Natural killer cell (primary cell): ENCODE measurements around the gene GARIN5A. TPM values are rescaled to one million over a fixed set of nuclear protein-coding genes. Genes with fewer than 3 reads are reported as not detected.

Experiments used
- ATAC-seq, 3 donors: fragments of 150-1000 bp in 2 of 3; fragments of 200-7000 bp in 1 of 3; cut with Tn5 transposase; 1 replicate in 1 of 3; 2 replicates in 2 of 3; pipeline ENCODE4 v1.10.0; 2021; ENCODE audit warnings: mild to moderate bottlenecking in 2 of 3, moderate library complexity in 2 of 3
- DNase-seq, 2 donors: peaks; one replicate each; pipeline versions ENCODE4 v3.0.0 to v3.0.0-alpha.2; 2013 to 2021; ENCODE audit warnings: mixed read lengths in 1 of 2
- H3K27ac ChIP-seq: one replicate; pipeline ENCODE4 v1.5.1; 2013; ENCODE audit warnings: mild to moderate bottlenecking, low read length
- H3K27me3 ChIP-seq: one replicate; pipeline ENCODE4 v1.6.1; 2013; ENCODE audit warnings: low read length; ENCODE audit not compliant: control insufficient read depth, insufficient read depth
- H3K36me3 ChIP-seq: one replicate; pipeline ENCODE4 v1.6.1; 2013; ENCODE audit warnings: low read length; ENCODE audit not compliant: control insufficient read depth, insufficient read depth
- H3K4me1 ChIP-seq: one replicate; pipeline ENCODE4 v1.6.1; 2013; ENCODE audit warnings: low read length; ENCODE audit not compliant: control insufficient read depth, insufficient read depth
- H3K4me3 ChIP-seq: one replicate; pipeline ENCODE4 v1.5.1; 2013; ENCODE audit warnings: low read length
- H3K9me3 ChIP-seq: one replicate; pipeline ENCODE4 v1.6.1; 2013; ENCODE audit warnings: low read length; ENCODE audit not compliant: control insufficient read depth, insufficient read depth
- H3K27ac Mint-ChIP-seq, 2 donors: one replicate each; pipeline ENCODE4 v1.8.0; 2022; ENCODE audit warnings: mild to moderate bottlenecking in 2 of 2, mixed read lengths in 2 of 2, moderate library complexity in 1 of 2
- H3K27me3 Mint-ChIP-seq, 2 donors: one replicate each; pipeline ENCODE4 v1.8.0; 2022; ENCODE audit warnings: low read depth in 2 of 2, mixed read lengths in 2 of 2
- H3K36me3 Mint-ChIP-seq: one replicate; pipeline ENCODE4 v1.8.0; 2022; ENCODE audit warnings: mixed read lengths
- H3K4me1 Mint-ChIP-seq, 2 donors: one replicate each; pipeline ENCODE4 v1.8.0; 2022; ENCODE audit warnings: mixed read lengths in 2 of 2
- H3K4me3 Mint-ChIP-seq: one replicate; pipeline ENCODE4 v1.8.0; 2022; ENCODE audit warnings: mild to moderate bottlenecking, moderate library complexity, mixed read lengths
- H3K9me3 Mint-ChIP-seq, 2 donors: one replicate each; pipeline ENCODE4 v1.8.0; 2022; ENCODE audit warnings: mixed read lengths in 2 of 2
- WGBS: methylation state at CpG from one replicate; pipeline ENCODE4 v1.1.7; 2013; ENCODE audit warnings: missing lambda C conversion rate; ENCODE audit not compliant: insufficient coverage; 5-methylcytosine and 5-hydroxymethylcytosine counted together
- intact Hi-C: fragments of 100-400 bp; cut with micrococcal nuclease; formaldehyde crosslinking; loops from one replicate; pipeline ENCODE4 v1.14.2; 2022
- total RNA-seq, 4 donors: library from RNA; stranded (reverse); fragments of 120-200 nt in 1 of 4; gene quantifications; one replicate each; pipeline versions ENCODE4 v1.2.3 to v1.2.4, GENCODE V29; 2013 to 2022
- TF ChIP-seq, protein P1 (sequence below): fragments of 200-600 bp; IDR thresholded peaks from one replicate; pipeline ENCODE4 v1.8.0; 2022; ENCODE audit warnings: antibody characterized with exemption

The GARIN5A gene
- total RNA-seq, 3 donors from 2014 or later (not counting 1 experiment from before 2014, with no cell fraction given), result 0.59 TPM; not detected in 2

DNA sequence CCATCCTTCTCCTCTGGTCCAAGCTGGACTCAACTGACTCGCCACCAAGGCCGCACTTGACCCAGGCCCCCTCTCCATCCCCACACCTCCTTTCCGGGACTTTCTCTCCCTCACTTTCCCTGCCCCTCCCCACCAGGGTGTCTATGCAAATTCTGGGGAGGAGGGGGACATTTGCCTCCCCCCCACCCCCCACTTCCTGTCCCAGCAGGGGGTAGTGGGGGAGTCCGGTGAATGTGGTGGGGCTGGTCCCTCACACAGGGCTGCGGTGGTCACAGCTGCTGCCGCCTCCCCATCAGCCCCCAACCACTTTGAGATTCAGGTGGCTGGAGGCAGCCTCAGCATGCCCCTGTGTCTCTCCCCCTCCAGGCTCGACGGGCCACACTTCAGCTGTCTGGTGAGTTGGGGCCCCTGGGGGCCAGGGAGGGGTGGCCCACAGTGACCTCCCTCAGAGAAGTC is 57.0 kb downstream of the GARIN5A start:
- Mint-ChIP-seq H3K27me3 (peaks cover 23 to 27% of the 10 kb centered on the region in 2 donors), H3K27ac (peak overlapping the region in 1 of 2 donors; percentile 73), H3K4me1 (peaks cover 12 to 27% of the 10 kb centered on the region in 2 donors), H3K36me3 (no peaks in the 10 kb centered on the region), H3K9me3 (no peaks in the 10 kb centered on the region), H3K4me3 (no peak overlapping the region)
- no peak for DNase-seq
- Histone ChIP-seq H3K9me3 (no peaks in the 10 kb centered on the region), H3K4me3 (peak overlapping the region; percentile 55), H3K27ac (peak overlapping the region; percentile 74), H3K27me3 (peaks cover 6% of the 10 kb centered on the region), H3K36me3 (no peaks in the 10 kb centered on the region), H3K4me1 (peaks cover 48% of the 10 kb centered on the region)
- WGBS, result 8% methylated on average over 4 of the region's 8 CpGs
- no peak for ATAC-seq
- TF ChIP-seq, protein P1, sequence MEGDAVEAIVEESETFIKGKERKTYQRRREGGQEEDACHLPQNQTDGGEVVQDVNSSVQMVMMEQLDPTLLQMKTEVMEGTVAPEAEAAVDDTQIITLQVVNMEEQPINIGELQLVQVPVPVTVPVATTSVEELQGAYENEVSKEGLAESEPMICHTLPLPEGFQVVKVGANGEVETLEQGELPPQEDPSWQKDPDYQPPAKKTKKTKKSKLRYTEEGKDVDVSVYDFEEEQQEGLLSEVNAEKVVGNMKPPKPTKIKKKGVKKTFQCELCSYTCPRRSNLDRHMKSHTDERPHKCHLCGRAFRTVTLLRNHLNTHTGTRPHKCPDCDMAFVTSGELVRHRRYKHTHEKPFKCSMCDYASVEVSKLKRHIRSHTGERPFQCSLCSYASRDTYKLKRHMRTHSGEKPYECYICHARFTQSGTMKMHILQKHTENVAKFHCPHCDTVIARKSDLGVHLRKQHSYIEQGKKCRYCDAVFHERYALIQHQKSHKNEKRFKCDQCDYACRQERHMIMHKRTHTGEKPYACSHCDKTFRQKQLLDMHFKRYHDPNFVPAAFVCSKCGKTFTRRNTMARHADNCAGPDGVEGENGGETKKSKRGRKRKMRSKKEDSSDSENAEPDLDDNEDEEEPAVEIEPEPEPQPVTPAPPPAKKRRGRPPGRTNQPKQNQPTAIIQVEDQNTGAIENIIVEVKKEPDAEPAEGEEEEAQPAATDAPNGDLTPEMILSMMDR, result no peak
- intact Hi-C loops, result no loop called here

DNA sequence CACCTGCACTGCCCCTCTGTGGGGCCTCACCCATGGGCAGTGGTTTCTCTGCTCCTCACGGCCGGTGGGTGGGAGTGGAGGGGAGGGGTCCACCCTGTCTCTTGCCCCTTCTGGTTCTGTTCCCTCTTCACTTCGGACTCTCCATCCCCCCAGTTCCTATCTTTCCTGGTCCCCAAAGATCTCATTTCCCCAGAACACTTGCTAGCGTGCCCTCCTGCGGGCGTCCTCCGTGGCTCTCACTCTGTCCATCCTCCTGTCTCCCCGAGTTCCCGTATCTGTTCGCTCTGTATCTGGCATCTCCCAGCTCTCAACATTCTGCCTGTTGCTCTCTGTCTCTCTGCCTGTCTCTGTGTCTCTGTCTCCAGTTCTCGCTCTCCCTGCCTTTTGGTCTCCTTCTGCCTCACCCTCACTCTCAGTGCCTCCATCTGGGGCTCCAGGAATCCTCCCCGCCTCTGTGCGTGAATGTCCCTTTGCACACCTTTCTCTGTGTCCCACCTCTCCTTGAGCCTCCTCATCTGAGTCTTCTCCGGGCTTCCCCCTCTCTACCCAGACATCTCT is 57.5 kb downstream of the GARIN5A start:
- Histone ChIP-seq H3K27ac (peak overlapping the region; percentile 74), H3K4me1 (peaks cover 53% of the 10 kb centered on the region), H3K4me3 (peak overlapping the region; percentile 55), H3K36me3 (no peaks in the 10 kb centered on the region), H3K9me3 (no peaks in the 10 kb centered on the region), H3K27me3 (peaks cover 6% of the 10 kb centered on the region)
- 23% methylated on average over 12 of the region's 14 CpGs for WGBS
- peak overlapping the region in 1 of 2 donors; percentile 73 for H3K27ac Mint-ChIP-seq
- no peak overlapping the region for H3K4me3 Mint-ChIP-seq
- no peaks in the 10 kb centered on the region for H3K36me3 Mint-ChIP-seq
- peaks cover 12 to 27% of the 10 kb centered on the region in 2 donors for H3K4me1 Mint-ChIP-seq
- TF ChIP-seq, protein P1, result no peak
- no peaks in the 10 kb centered on the region for H3K9me3 Mint-ChIP-seq
- intact Hi-C loops, result no loop called here
- H3K27me3 Mint-ChIP-seq, result peaks cover 23 to 27% of the 10 kb centered on the region in 2 donors
- ATAC-seq, result no peak
- DNase-seq, result no peak

DNA sequence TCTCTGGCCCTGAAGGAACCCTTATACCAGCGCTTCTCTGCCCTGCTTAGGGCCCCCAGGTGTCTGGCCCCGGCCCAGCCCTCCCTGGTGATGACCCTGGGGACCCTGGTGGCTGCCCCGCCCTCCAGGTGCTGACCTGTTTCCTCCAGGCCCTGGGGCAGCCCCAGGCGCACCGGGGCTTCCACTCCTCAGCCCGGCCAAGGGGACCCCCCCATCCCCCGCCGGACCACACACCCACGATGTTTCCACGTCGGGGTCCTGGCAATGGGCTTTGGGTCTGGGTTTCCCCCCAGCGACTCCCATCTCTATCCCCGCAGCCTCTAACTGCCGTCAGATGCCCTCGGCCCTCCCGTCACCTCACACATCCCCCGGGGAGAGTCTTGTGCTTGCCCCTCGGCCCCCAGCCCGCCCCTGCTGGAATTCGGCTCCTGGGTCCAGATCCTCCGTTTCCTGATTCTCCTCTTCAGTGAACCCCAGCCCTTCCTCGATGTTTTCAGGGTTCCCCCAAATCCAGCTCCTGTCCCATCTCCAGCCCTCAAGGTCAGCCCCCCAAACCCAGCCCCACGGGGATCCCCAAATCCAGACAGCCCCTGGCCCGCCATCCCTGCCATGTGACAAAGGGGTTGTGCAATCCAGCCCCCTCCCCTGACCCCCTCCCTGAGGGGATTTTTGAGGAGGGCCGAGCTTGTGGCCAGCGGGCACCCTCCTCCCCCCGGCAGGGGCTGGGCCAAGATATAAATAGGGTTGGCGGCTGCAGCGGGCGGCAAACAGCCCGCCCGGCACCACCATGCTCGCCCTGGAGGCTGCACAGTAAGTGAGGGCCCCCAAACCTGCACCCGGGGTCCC is 58.2 kb downstream of the GARIN5A start, which contains the start of gene SPIB:
TSS of gene SPIB (plus strand) at position 763 of the 846 bp plus-strand sequence. CDS start at position 788, 25 bp downstream.
- whole genome bisulfite sequencing, result 35% methylated on average over 34 of the region's 34 CpGs
- DNase-seq, result no peak
- H3K4me1 Mint-ChIP-seq, result peaks cover 12 to 27% of the 10 kb centered on the region in 2 donors
- Histone ChIP-seq H3K27me3 (peaks cover 6% of the 10 kb centered on the region), H3K9me3 (no peaks in the 10 kb centered on the region), H3K4me3 (peak within 1 kb of the TSS; percentile 55), H3K4me1 (peaks cover 53% of the 10 kb centered on the region), H3K27ac (peak within 1 kb of the TSS; percentile 74), H3K36me3 (no peaks in the 10 kb centered on the region)
- H3K27ac Mint-ChIP-seq, result peak within 1 kb of the TSS in 1 of 2 donors; percentile 73
- ATAC-seq, result no peak
- no peaks in the 10 kb centered on the region for H3K9me3 Mint-ChIP-seq
- peaks cover 23 to 27% of the 10 kb centered on the region in 2 donors for H3K27me3 Mint-ChIP-seq
- no peak within 1 kb of the TSS for H3K4me3 Mint-ChIP-seq
- TF ChIP-seq, protein P1, result no peak
- H3K36me3 Mint-ChIP-seq, result no peaks in the 10 kb centered on the region
- intact Hi-C loops, result no loop called here
